ENCODE measurements around the gene GLTP.
"Not testable (repeated sequence)": the region's sequence is repeated elsewhere in the genome, so short reads cannot be mapped to it uniquely, and the experiment has no call there.

GLTP gene

GRCh38 chr12:109902891-109903418 is 22.6 kb upstream of the GLTP start:
- no peak for DNase-seq (ENCODE audit: low read depth in 2 of 3, low spot score in 2 of 3)

- DNase-seq (ENCODE audit: low read depth in 2 of 3, low spot score in 2 of 3): no peak
These were observed 20.6 kb upstream of the GLTP start for GRCh38 chr12:109900752-109901580.

GRCh38 chr12:109899783-109900751 is 19.7 kb upstream of the GLTP start, which contains the start of gene TCHP:
TCHP (plus strand) TSS chr12:109900274; CDS start chr12:109903027, 2,753 bp downstream.
- DNase-seq (ENCODE audit: low read depth in 2 of 3, low spot score in 2 of 3): peak; percentile 40 to 55 (median 54)

GRCh38 chr12:109899345-109899744 is 19.0 kb upstream of the GLTP start:
- DNase-seq (ENCODE audit: low read depth in 2 of 3, low spot score in 2 of 3): not testable (repeated sequence)

- DNase-seq (ENCODE audit: low read depth in 2 of 3, low spot score in 2 of 3): no peak
These were observed 16.7 kb upstream of the GLTP start for GRCh38 chr12:109897029-109897428.

- DNase-seq (ENCODE audit: low read depth in 2 of 3, low spot score in 2 of 3): no peak
These were observed 15.8 kb upstream of the GLTP start for GRCh38 chr12:109896188-109896587.

- no peak for DNase-seq (ENCODE audit: low read depth in 2 of 3, low spot score in 2 of 3)
These were observed 14.6 kb upstream of the GLTP start for GRCh38 chr12:109894939-109895338.

GRCh38 chr12:109893261-109893995 is 13.1 kb upstream of the GLTP start:
- DNase-seq (ENCODE audit: low read depth in 2 of 3, low spot score in 2 of 3): no peak

- no peak for DNase-seq (ENCODE audit: low read depth in 2 of 3, low spot score in 2 of 3)
These were observed 12.4 kb upstream of the GLTP start for GRCh38 chr12:109892748-109893147.

GRCh38 chr12:109892165-109892715 is 11.9 kb upstream of the GLTP start:
- DNase-seq (ENCODE audit: low read depth in 2 of 3, low spot score in 2 of 3): no peak

- DNase-seq (ENCODE audit: low read depth in 2 of 3, low spot score in 2 of 3): not testable (repeated sequence)
These were observed 11.4 kb upstream of the GLTP start for GRCh38 chr12:109891731-109892130.

GRCh38 chr12:109890620-109891170 is 10.4 kb upstream of the GLTP start:
- DNase-seq (ENCODE audit: low read depth in 2 of 3, low spot score in 2 of 3): no peak

GRCh38 chr12:109888179-109889020 is 8.1 kb upstream of the GLTP start:
- DNase-seq (ENCODE audit: low read depth in 2 of 3, low spot score in 2 of 3): no peak

- no peak for DNase-seq (ENCODE audit: low read depth in 2 of 3, low spot score in 2 of 3)
These were observed 5.3 kb upstream of the GLTP start for GRCh38 chr12:109885616-109886015.

GRCh38 chr12:109883461-109883860 is 3.1 kb upstream of the GLTP start:
- DNase-seq (ENCODE audit: low read depth in 2 of 3, low spot score in 2 of 3): no peak

- DNase-seq (ENCODE audit: low read depth in 2 of 3, low spot score in 2 of 3): no peak
These were observed 1.4 kb upstream of the GLTP start for GRCh38 chr12:109881752-109882151.

GRCh38 chr12:109880938-109881337 is 597 bp upstream of the GLTP start:
- no peak for DNase-seq (ENCODE audit: low read depth in 2 of 3, low spot score in 2 of 3)

GRCh38 chr12:109879351-109880042 is 844 bp downstream of the GLTP start:
- DNase-seq (ENCODE audit: low read depth in 2 of 3, low spot score in 2 of 3): no peak

- no peak for DNase-seq (ENCODE audit: low read depth in 2 of 3, low spot score in 2 of 3)
These were observed 1.6 kb downstream of the GLTP start for GRCh38 chr12:109878749-109879148.

Measured in activated CD8-positive, alpha-beta memory T cell treated with anti-CD3 and anti-CD28 coated beads for 48 hours (primary cell).